PC-3 (cell line): ENCODE data around the gene FAM219B. TPM values are rescaled to one million over a fixed set of nuclear protein-coding genes. Genes with fewer than 3 reads are reported as not detected.
A peak's percentile ranks its signal among the peaks of the same experiment; 100 is the strongest.

ENCODE experiments used
- ATAC-seq: fragments of 200-7000 bp; cut with Tn5 transposase; 2 replicates; pipeline ENCODE4 v1.9.1; 2020; ENCODE audit warnings: mild to moderate bottlenecking, moderate library complexity
- BruUV-seq: library from RNA; stranded (reverse); fragments of 400-500 nt; replicated peaks from 2 replicates; lab custom pipeline; 2021; lab: Mats Ljungman, UMichigan
- CTCF ChIA-PET: fragments of 300-600 bp; sonication (Branson Sonifier 250); formaldehyde crosslinking; loops from one replicate; lab custom pipeline; 2022; ENCODE audit warnings: antibody characterized with exemption; lab: Charles Lee
- POLR2A ChIA-PET: fragments of 300-600 bp; sonication (Branson Sonifier 250); formaldehyde crosslinking; loops from one replicate; lab custom pipeline; 2022; ENCODE audit warnings: antibody characterized with exemption; ENCODE audit not compliant: unreplicated experiment; lab: Charles Lee
- DNase-seq: peaks from one replicate; pipeline ENCODE4 v3.0.0-alpha.2; 2015
- H2AFZ ChIP-seq: fragments of 300-600 bp; sonication (generic); 2 replicates; pipeline ENCODE4 v1.6.0; 2016; ENCODE audit warnings: antibody characterized with exemption, low read length
- H3F3A ChIP-seq: fragments of 300-600 bp; sonication (generic); one replicate; pipeline ENCODE4 v1.6.0; 2017; ENCODE audit warnings: antibody characterized with exemption, low read length, control low read depth, mild to moderate bottlenecking; ENCODE audit not compliant: unreplicated experiment
- H3K27ac ChIP-seq: fragments of 300-600 bp; sonication (generic); 2 replicates; pipeline ENCODE4 v1.5.1; 2016; ENCODE audit warnings: mild to moderate bottlenecking, low read length
- H3K27me3 ChIP-seq: fragments of 300-600 bp; sonication (generic); 2 replicates; pipeline ENCODE4 v1.6.1; 2016; ENCODE audit warnings: low read length, mixed read lengths
- H3K36me3 ChIP-seq: fragments of 300-600 bp; sonication (generic); 2 replicates; pipeline ENCODE4 v1.6.1; 2016; ENCODE audit warnings: low read depth, mixed run types, low read length, mixed read lengths
- H3K4me1 ChIP-seq: fragments of 300-600 bp; sonication (generic); 2 replicates; pipeline ENCODE4 v1.5.1; 2016; ENCODE audit warnings: low read length; ENCODE audit not compliant: insufficient read depth
- H3K4me2 ChIP-seq: fragments of 300-600 bp; sonication (generic); 2 replicates; pipeline ENCODE4 v1.6.0; 2016; ENCODE audit warnings: low read length
- H3K4me3 ChIP-seq: fragments of 300-600 bp; sonication (generic); 2 replicates; pipeline ENCODE4 v1.5.1; 2016; ENCODE audit warnings: mild to moderate bottlenecking, low read length, mixed read lengths
- H3K79me2 ChIP-seq: fragments of 300-600 bp; sonication (generic); 2 replicates; pipeline ENCODE4 v1.6.1; 2017; ENCODE audit warnings: low read length, mixed read lengths
- H3K9ac ChIP-seq: fragments of 300-600 bp; sonication (generic); 2 replicates; pipeline ENCODE4 v1.6.0; 2016; ENCODE audit warnings: mild to moderate bottlenecking, low read length
- H3K9me2 ChIP-seq: fragments of 300-600 bp; sonication (generic); replicated peaks from 2 replicates; pipeline ENCODE4 v1.6.1; 2016; ENCODE audit warnings: mixed run types, low read length, mixed read lengths
- H3K9me3 ChIP-seq: fragments of 300-600 bp; sonication (generic); 2 replicates; pipeline ENCODE4 v1.6.1; 2016; ENCODE audit warnings: low read length, mixed read lengths
- H4K20me1 ChIP-seq: fragments of 300-600 bp; sonication (generic); 2 replicates; pipeline ENCODE4 v1.6.1; 2016; ENCODE audit warnings: low read length, mixed read lengths
- CTCF ChIP-seq: fragments of 300-600 bp; sonication (generic); conservative IDR thresholded peaks from 2 replicates; pipeline ENCODE4 v1.5.1; 2017; ENCODE audit warnings: antibody characterized with exemption, low read depth, mild to moderate bottlenecking, low read length
- EZH2 ChIP-seq: fragments of 300-600 bp; sonication (generic); IDR thresholded peaks from one replicate; pipeline ENCODE4 v1.6.1; 2017; ENCODE audit warnings: antibody characterized with exemption, mild to moderate bottlenecking, low read length; ENCODE audit not compliant: unreplicated experiment
- EZH2phosphoT487 ChIP-seq: fragments of 300-600 bp; sonication (generic); IDR thresholded peaks from 2 replicates; pipeline ENCODE4 v1.6.1; 2018; ENCODE audit warnings: mild to moderate bottlenecking, antibody characterized with exemption, low read length, borderline replicate concordance
- intact Hi-C: fragments of 100-400 bp; cut with micrococcal nuclease; formaldehyde crosslinking; loops from 2 replicates; pipeline ENCODE4 v1.9.0; 2023
- total RNA-seq: library from RNA; depleted of rRNA; stranded (reverse); fragments of >200 nt; gene quantifications from 2 replicates; pipeline ENCODE4 v1.2.3, GENCODE V29; 2014

The FAM219B gene
- total RNA-seq, 1 experiment from 2014 or later, result 23.8 TPM

GRCh38 chr15:74893627-74894026 is 13.0 kb downstream of the FAM219B start:
- Histone ChIP-seq H3F3A (no peaks in the 10 kb centered on the region), H4K20me1 (no peaks in the 10 kb centered on the region), H3K4me2 (no peak overlapping the region), H3K9me2 (no peaks in the 10 kb centered on the region), H3K4me3 (no peak overlapping the region), H3K9ac (no peak overlapping the region), H3K79me2 (peaks cover 16% of the 10 kb centered on the region), H3K9me3 (no peaks in the 10 kb centered on the region), H3K36me3 (peaks cover 12% of the 10 kb centered on the region; the same call in 1 of the 2 replicates), H2AFZ (no peak overlapping the region), H3K4me1 (peaks cover 35% of the 10 kb centered on the region), H3K27ac (no peak overlapping the region), H3K27me3 (no peaks in the 10 kb centered on the region)
- no peak for ATAC-seq
- ChIA-PET CTCF (no interaction called here), POLR2A (no interaction called here)
- TF ChIP-seq CTCF (no peak), EZH2phosphoT487 (no peak)
- intact Hi-C loops, result no loop called here
- no peak for DNase-seq
- no TSS peak for BruUV-seq

- ATAC-seq, result no peak
- ChIA-PET POLR2A (no interaction called here), CTCF (no interaction called here)
- H3K27ac ChIP-seq, result no peak overlapping the region
- peaks cover 35% of the 10 kb centered on the region for H3K4me1 ChIP-seq
- no peak for TF ChIP-seq EZH2
- no peak for TF ChIP-seq CTCF
- H3K27me3 ChIP-seq, result no peaks in the 10 kb centered on the region
- no peak overlapping the region for H3K4me2 ChIP-seq
- peaks cover 16% of the 10 kb centered on the region for H3K79me2 ChIP-seq
- no TSS peak for BruUV-seq
- no peaks in the 10 kb centered on the region for H3F3A ChIP-seq
- intact Hi-C loops, result no loop called here
- H3K9me3 ChIP-seq, result no peaks in the 10 kb centered on the region
- H3K9ac ChIP-seq, result no peak overlapping the region
- no peak overlapping the region for H2AFZ ChIP-seq
- no peaks in the 10 kb centered on the region for H3K9me2 ChIP-seq
- no peak overlapping the region for H3K4me3 ChIP-seq
- no peak for DNase-seq
- no peaks in the 10 kb centered on the region for H4K20me1 ChIP-seq
- peaks cover 12% of the 10 kb centered on the region; the same call in 1 of the 2 replicates for H3K36me3 ChIP-seq
These were observed 13.7 kb downstream of the FAM219B start for GRCh38 chr15:74892931-74893330.

GRCh38 chr15:74892313-74892712 is 14.3 kb downstream of the FAM219B start:
- Histone ChIP-seq H3K4me1 (peaks cover 35% of the 10 kb centered on the region), H3K27ac (peak overlapping the region; percentile 36; the same call in 1 of the 2 replicates), H3F3A (no peaks in the 10 kb centered on the region), H2AFZ (no peak overlapping the region), H3K36me3 (peaks cover 12% of the 10 kb centered on the region; the same call in 1 of the 2 replicates), H3K9me3 (no peaks in the 10 kb centered on the region), H3K27me3 (no peaks in the 10 kb centered on the region), H3K4me2 (no peak overlapping the region), H3K9me2 (no peaks in the 10 kb centered on the region), H3K79me2 (peaks cover 16% of the 10 kb centered on the region), H3K9ac (no peak overlapping the region), H3K4me3 (no peak overlapping the region), H4K20me1 (no peaks in the 10 kb centered on the region)
- intact Hi-C loops, result no loop called here
- POLR2A ChIA-PET, result no interaction called here
- TF ChIP-seq EZH2, result no peak
- no peak for TF ChIP-seq EZH2phosphoT487
- TF ChIP-seq CTCF, result no peak
- BruUV-seq, result no TSS peak
- no peak for ATAC-seq
- CTCF ChIA-PET, result interaction anchor here (0.9 kb wide), 1 partner anchor 9 kb away, joined by 3 read pairs; no protein-coding TSS in a partner anchor
- peak; percentile 53 for DNase-seq
